ENCODE measurements around the gene SLC52A1.

DNA sequence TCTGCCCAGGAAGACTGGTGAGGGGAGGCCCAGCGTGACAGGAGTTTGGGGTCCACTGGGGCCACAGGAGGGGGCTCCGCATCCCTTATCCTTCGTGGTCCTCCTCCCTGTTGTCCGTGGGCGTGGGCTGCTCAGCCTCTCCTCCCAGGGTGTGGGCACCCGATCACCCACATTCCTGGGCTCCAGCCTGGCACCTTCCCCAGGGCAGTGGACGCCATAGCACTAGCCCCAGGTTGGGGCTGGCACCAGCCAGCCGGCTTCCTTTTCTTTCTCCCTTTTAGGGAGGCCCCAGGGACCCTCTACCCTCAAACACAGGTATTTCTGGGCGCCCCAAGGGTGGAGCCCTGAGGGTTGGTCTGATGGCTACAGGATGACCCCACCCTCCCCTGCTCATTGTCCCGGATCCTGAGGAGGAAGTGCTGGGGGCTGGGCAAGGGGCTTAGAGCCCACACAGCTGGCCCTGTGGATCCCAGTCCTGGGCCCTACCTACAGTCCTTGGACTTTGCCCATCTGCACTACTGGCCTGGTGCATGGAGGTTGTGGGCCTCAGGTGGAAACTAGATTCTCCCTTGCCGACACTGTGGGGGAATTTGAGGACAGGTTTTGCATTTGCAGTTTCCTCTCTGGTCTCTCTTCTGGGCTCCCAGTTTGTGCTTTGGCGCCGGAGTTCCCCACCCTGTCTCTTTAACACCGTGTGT is 36.3 kb downstream of the SLC52A1 start:
- TF ChIP-seq EZH2 (IDR thresholded peaks at IDR 0.05; ENCODE audit: insufficient read depth, poor library complexity, severe bottlenecking), result no peak
- no peak for TF ChIP-seq EZH2phosphoT487 (IDR thresholded peaks at IDR 0.05; ENCODE audit: insufficient read depth, low read depth)
